Astrocyte (in vitro differentiated cells and primary cell): ENCODE measurements around the gene ESPNL. TPM values are rescaled to one million over a fixed set of nuclear protein-coding genes. Genes with fewer than 3 reads are reported as not detected.

Experiments used
- DNase-seq: peaks from one replicate; pipeline ENCODE4 v3.0.0-alpha.2; 2010; ENCODE audit warnings: low read depth
- FAIRE-seq: peaks from 2 replicates; lab custom pipeline; 2011; peaks lifted over from hg19 to GRCh38; lab: Jason Lieb, UNC
- H2AFZ ChIP-seq: 2 replicates; pipeline ENCODE4 v1.6.0; 2012; ENCODE audit warnings: low read depth, low read length, inconsistent platforms
- H3K27ac ChIP-seq: 2 replicates; pipeline ENCODE4 v1.5.1; 2011; ENCODE audit warnings: low read depth, low read length, inconsistent platforms
- H3K27me3 ChIP-seq: 2 replicates; pipeline ENCODE4 v1.6.0; 2011; ENCODE audit warnings: low read length, inconsistent platforms; ENCODE audit not compliant: insufficient read depth
- H3K36me3 ChIP-seq: 2 replicates; pipeline ENCODE4 v1.5.1; 2011; ENCODE audit warnings: low read length, inconsistent platforms; ENCODE audit not compliant: insufficient read depth
- H3K4me1 ChIP-seq: 2 replicates; pipeline ENCODE4 v1.5.1; 2011; ENCODE audit warnings: low read length, inconsistent platforms; ENCODE audit not compliant: insufficient read depth
- H3K4me2 ChIP-seq: 2 replicates; pipeline ENCODE4 v1.6.0; 2012; ENCODE audit warnings: low read length, inconsistent platforms
- H3K4me3 ChIP-seq: 2 replicates; pipeline ENCODE4 v1.5.1; 2011; ENCODE audit warnings: low read depth, mild to moderate bottlenecking, low read length, inconsistent platforms; ENCODE audit not compliant: insufficient read depth
- H3K79me2 ChIP-seq: 2 replicates; pipeline ENCODE4 v1.6.0; 2012; ENCODE audit warnings: mild to moderate bottlenecking, low read length, inconsistent platforms; ENCODE audit not compliant: insufficient read depth
- H3K9ac ChIP-seq: 2 replicates; pipeline ENCODE4 v1.6.0; 2012; ENCODE audit warnings: mild to moderate bottlenecking, low read length, inconsistent platforms
- H3K9me3 ChIP-seq: 2 replicates; pipeline ENCODE4 v1.5.1; 2012; ENCODE audit warnings: low read depth, mild to moderate bottlenecking, low read length, inconsistent platforms; ENCODE audit not compliant: insufficient read depth
- H4K20me1 ChIP-seq: 2 replicates; pipeline ENCODE4 v1.6.0; 2012; ENCODE audit warnings: low read length, inconsistent platforms; ENCODE audit not compliant: insufficient read depth
- H3K27ac Mint-ChIP-seq: one replicate; pipeline ENCODE4 v1.8.0; 2021; ENCODE audit warnings: mild to moderate bottlenecking, mixed read lengths; ENCODE audit not compliant: unreplicated experiment
- H3K27me3 Mint-ChIP-seq: one replicate; pipeline ENCODE4 v1.8.0; 2021; ENCODE audit warnings: low read depth, mixed read lengths; ENCODE audit not compliant: unreplicated experiment
- H3K36me3 Mint-ChIP-seq: one replicate; pipeline ENCODE4 v1.8.0; 2021; ENCODE audit warnings: low read depth, mixed read lengths; ENCODE audit not compliant: unreplicated experiment
- H3K4me1 Mint-ChIP-seq: one replicate; pipeline ENCODE4 v1.8.0; 2021; ENCODE audit warnings: low read depth, mixed read lengths; ENCODE audit not compliant: unreplicated experiment
- H3K4me3 Mint-ChIP-seq: one replicate; pipeline ENCODE4 v1.8.0; 2021; ENCODE audit warnings: mild to moderate bottlenecking, moderate library complexity, mixed read lengths; ENCODE audit not compliant: unreplicated experiment
- H3K9me3 Mint-ChIP-seq: one replicate; pipeline ENCODE4 v1.8.0; 2021; ENCODE audit warnings: mild to moderate bottlenecking, mixed read lengths; ENCODE audit not compliant: unreplicated experiment
- EZH2 ChIP-seq: IDR thresholded peaks from 2 replicates; pipeline ENCODE4 v1.6.1; 2012; ENCODE audit warnings: mild to moderate bottlenecking, low read length, inconsistent platforms; ENCODE audit not compliant: insufficient read depth
- total RNA-seq: library from RNA; stranded (reverse); gene quantifications from 2 replicates; pipeline ENCODE4 v1.2.1, GENCODE V29; 2021
- TF ChIP-seq, protein P1 (sequence below): IDR thresholded peaks from 2 replicates; pipeline ENCODE4 v1.5.1; 2011; ENCODE audit warnings: low read depth, mild to moderate bottlenecking, inconsistent platforms, low read length, moderate library complexity; ENCODE audit not compliant: insufficient read depth

Gene ESPNL
- total RNA-seq, 1 donor from 2014 or later = not detected

DNA sequence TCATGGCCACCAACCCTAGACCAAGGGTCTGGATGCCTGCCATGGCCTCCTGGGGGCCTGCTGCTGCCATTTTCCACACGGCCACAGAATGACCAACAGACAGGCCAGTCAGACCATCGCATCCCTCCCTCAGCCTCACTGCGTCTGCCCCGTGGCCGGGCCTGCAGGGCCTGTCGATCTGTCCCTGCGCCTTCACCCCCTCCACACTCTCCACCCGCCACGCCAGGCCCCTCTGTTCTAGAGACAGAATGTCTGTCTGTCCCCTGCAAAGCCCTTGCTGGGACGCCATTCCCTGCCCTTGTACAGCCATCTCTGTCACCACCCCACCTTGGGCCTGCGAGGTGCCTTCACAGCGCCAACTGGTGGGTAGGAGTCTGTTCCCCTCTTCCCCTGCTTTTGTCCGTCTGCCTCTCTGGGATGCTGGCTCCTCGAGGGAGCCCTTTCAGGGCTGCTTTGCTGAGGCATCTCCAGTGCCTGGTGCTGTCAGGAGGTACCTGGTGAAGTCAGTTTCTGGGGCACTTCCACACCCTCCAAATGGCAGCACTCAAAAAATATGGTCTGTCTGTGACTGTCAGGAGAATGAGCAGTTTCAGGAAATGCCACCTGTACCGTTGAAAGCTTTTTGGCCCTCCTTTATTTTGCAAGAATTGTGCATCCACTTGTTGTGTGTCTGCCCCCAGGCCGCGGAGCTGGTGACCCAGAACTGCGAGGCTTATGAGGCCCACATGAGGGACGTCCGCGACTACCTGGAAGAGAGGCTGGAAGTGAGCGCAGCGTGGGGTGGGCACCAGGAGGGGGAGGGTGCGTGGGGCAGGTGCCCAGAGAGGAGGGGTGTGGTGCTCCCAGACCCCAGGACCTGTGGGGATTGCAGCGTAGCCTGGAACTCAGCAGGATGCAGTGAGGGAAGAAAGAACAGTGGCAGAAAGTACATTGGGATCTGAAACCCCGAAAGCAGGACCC, 6.7 kb upstream of the ESPNL start:
- H3K36me3 Mint-ChIP-seq = peaks cover 5% of the 10 kb centered on the region
- Histone ChIP-seq H2AFZ (no peak overlapping the region), H3K9me3 (no peaks in the 10 kb centered on the region), H4K20me1 (no peaks in the 10 kb centered on the region), H3K9ac (no peak overlapping the region), H3K4me3 (no peak overlapping the region), H3K4me1 (no peaks in the 10 kb centered on the region), H3K36me3 (no peaks in the 10 kb centered on the region), H3K27ac (no peak overlapping the region), H3K4me2 (no peak overlapping the region), H3K79me2 (no peaks in the 10 kb centered on the region), H3K27me3 (no peaks in the 10 kb centered on the region)
- no peak for FAIRE-seq
- H3K4me3 Mint-ChIP-seq = no peak overlapping the region
- H3K9me3 Mint-ChIP-seq = peaks cover 2% of the 10 kb centered on the region
- peak overlapping the region; percentile 62 for H3K27ac Mint-ChIP-seq
- DNase-seq = no peak
- no peaks in the 10 kb centered on the region for H3K27me3 Mint-ChIP-seq
- TF ChIP-seq EZH2 = no peak
- TF ChIP-seq, protein P1, sequence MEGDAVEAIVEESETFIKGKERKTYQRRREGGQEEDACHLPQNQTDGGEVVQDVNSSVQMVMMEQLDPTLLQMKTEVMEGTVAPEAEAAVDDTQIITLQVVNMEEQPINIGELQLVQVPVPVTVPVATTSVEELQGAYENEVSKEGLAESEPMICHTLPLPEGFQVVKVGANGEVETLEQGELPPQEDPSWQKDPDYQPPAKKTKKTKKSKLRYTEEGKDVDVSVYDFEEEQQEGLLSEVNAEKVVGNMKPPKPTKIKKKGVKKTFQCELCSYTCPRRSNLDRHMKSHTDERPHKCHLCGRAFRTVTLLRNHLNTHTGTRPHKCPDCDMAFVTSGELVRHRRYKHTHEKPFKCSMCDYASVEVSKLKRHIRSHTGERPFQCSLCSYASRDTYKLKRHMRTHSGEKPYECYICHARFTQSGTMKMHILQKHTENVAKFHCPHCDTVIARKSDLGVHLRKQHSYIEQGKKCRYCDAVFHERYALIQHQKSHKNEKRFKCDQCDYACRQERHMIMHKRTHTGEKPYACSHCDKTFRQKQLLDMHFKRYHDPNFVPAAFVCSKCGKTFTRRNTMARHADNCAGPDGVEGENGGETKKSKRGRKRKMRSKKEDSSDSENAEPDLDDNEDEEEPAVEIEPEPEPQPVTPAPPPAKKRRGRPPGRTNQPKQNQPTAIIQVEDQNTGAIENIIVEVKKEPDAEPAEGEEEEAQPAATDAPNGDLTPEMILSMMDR = no peak
- no peaks in the 10 kb centered on the region for H3K4me1 Mint-ChIP-seq

DNA sequence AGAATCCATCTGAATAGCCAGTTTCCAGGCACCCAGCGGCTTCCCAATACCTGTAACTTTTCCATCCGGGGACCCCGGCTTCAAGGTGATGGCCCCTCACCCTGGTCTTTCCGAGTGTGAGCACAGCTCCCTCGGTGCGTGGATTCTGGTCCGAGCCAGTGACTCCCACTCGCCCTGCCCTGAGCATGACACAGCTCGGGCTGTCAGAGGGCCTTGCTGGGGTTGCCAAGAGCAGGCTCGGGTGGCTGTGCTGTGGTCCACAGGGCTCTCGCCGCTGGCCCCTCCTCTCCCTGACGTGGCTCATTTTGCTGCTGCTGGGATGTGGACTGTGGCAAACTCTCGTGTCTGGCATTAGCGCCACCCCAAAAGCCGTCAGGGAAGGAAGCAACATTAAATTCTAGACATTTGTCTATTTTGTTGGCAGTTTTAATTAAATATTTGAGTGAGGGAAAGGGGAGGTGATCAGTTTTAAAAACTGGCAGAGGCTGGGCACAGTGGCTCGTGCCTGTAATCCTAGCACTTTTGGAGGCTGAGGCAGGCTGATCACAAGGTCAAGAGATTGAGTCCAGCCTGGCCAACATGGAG, 5.6 kb upstream of the ESPNL start:
- no peaks in the 10 kb centered on the region for H3K36me3 ChIP-seq
- no peaks in the 10 kb centered on the region for H3K4me1 ChIP-seq
- Mint-ChIP-seq H3K9me3 (peaks cover 2% of the 10 kb centered on the region), H3K4me1 (no peaks in the 10 kb centered on the region), H3K27me3 (peaks cover 5% of the 10 kb centered on the region), H3K36me3 (peaks cover 7% of the 10 kb centered on the region), H3K27ac (no peak overlapping the region), H3K4me3 (no peak overlapping the region)
- no peak overlapping the region for H3K4me3 ChIP-seq
- no peaks in the 10 kb centered on the region for H3K9me3 ChIP-seq
- H3K9ac ChIP-seq = no peak overlapping the region
- no peaks in the 10 kb centered on the region for H4K20me1 ChIP-seq
- H3K4me2 ChIP-seq = no peak overlapping the region
- H3K27me3 ChIP-seq = no peaks in the 10 kb centered on the region
- TF ChIP-seq, protein P1 = no peak
- no peak for TF ChIP-seq EZH2
- H3K79me2 ChIP-seq = no peaks in the 10 kb centered on the region
- FAIRE-seq (no peak), DNase-seq (no peak)
- no peak overlapping the region for H3K27ac ChIP-seq
- no peak overlapping the region for H2AFZ ChIP-seq
